Activated T-cell treated with anti-CD3 and anti-CD28 coated beads, Interleukin-2, amount 50 U/mL, for 4 hours (primary cell): ENCODE measurements around the gene NRXN3. TPM values are rescaled to one million over a fixed set of nuclear protein-coding genes. Genes with fewer than 3 reads are reported as not detected.

Experiments used
- ATAC-seq, 2 donors: fragments of 200-7000 bp; cut with Tn5 transposase; one replicate each; pipeline ENCODE4 v1.10.0; 2021
- DNase-seq: peaks from one replicate; pipeline ENCODE4 v3.0.0-alpha.2; 2020
- H3K27me3 Mint-ChIP-seq: one replicate; pipeline ENCODE4 v1.8.0; 2021; ENCODE audit warnings: low read depth, mixed read lengths
- H3K36me3 Mint-ChIP-seq: one replicate; pipeline ENCODE4 v1.8.0; 2022; ENCODE audit warnings: mixed read lengths; ENCODE audit not compliant: insufficient read depth
- H3K4me1 Mint-ChIP-seq: one replicate; pipeline ENCODE4 v1.8.0; 2021; ENCODE audit warnings: low read depth, mixed read lengths
- H3K4me3 Mint-ChIP-seq: one replicate; pipeline ENCODE4 v1.8.0; 2021; ENCODE audit warnings: mild to moderate bottlenecking, moderate library complexity, mixed read lengths
- H3K9me3 Mint-ChIP-seq: one replicate; pipeline ENCODE4 v1.8.0; 2021; ENCODE audit warnings: mixed read lengths
- total RNA-seq, 3 donors: library from RNA; stranded (reverse); gene quantifications; one replicate each; pipeline ENCODE4 v1.2.1, GENCODE V29; 2021

The NRXN3 gene
- total RNA-seq, 3 donors from 2014 or later = not detected

GRCh38 chr14:79576424-79576823, 1406.3 kb downstream of the NRXN3 start:
- Mint-ChIP-seq H3K4me1 (no peaks in the 10 kb centered on the region), H3K9me3 (peaks cover 3% of the 10 kb centered on the region), H3K27me3 (no peaks in the 10 kb centered on the region), H3K36me3 (no peaks in the 10 kb centered on the region), H3K4me3 (no peak overlapping the region)
- ATAC-seq = no peak
- DNase-seq = no peak

- Mint-ChIP-seq H3K36me3 (no peaks in the 10 kb centered on the region), H3K4me1 (no peaks in the 10 kb centered on the region), H3K9me3 (peaks cover 3% of the 10 kb centered on the region), H3K27me3 (no peaks in the 10 kb centered on the region), H3K4me3 (no peak overlapping the region)
- ATAC-seq = no peak
- DNase-seq = no peak
Measured at GRCh38 chr14:79578470-79578869, 1408.3 kb downstream of the NRXN3 start.

- no peaks in the 10 kb centered on the region for H3K36me3 Mint-ChIP-seq
- H3K9me3 Mint-ChIP-seq = peaks cover 3% of the 10 kb centered on the region
- ATAC-seq = no peak
- H3K4me3 Mint-ChIP-seq = no peak overlapping the region
- DNase-seq = no peak
- H3K4me1 Mint-ChIP-seq = no peaks in the 10 kb centered on the region
- H3K27me3 Mint-ChIP-seq = no peaks in the 10 kb centered on the region
Measured at GRCh38 chr14:79580414-79580813, 1410.2 kb downstream of the NRXN3 start.

GRCh38 chr14:79580906-79581305, 1410.7 kb downstream of the NRXN3 start:
- H3K9me3 Mint-ChIP-seq = peaks cover 3% of the 10 kb centered on the region
- no peak for DNase-seq
- no peaks in the 10 kb centered on the region for H3K36me3 Mint-ChIP-seq
- no peak for ATAC-seq
- H3K27me3 Mint-ChIP-seq = no peaks in the 10 kb centered on the region
- H3K4me1 Mint-ChIP-seq = no peaks in the 10 kb centered on the region
- H3K4me3 Mint-ChIP-seq = no peak overlapping the region

GRCh38 chr14:79581912-79582576, 1411.9 kb downstream of the NRXN3 start:
- no peaks in the 10 kb centered on the region for H3K4me1 Mint-ChIP-seq
- ATAC-seq (no peak), DNase-seq (no peak)
- peaks cover 3% of the 10 kb centered on the region for H3K9me3 Mint-ChIP-seq
- no peaks in the 10 kb centered on the region for H3K36me3 Mint-ChIP-seq
- H3K27me3 Mint-ChIP-seq = no peaks in the 10 kb centered on the region
- no peak overlapping the region for H3K4me3 Mint-ChIP-seq

- no peak for DNase-seq
- ATAC-seq = no peak
- Mint-ChIP-seq H3K27me3 (no peaks in the 10 kb centered on the region), H3K4me3 (no peak overlapping the region), H3K9me3 (peaks cover 3% of the 10 kb centered on the region), H3K36me3 (no peaks in the 10 kb centered on the region), H3K4me1 (no peaks in the 10 kb centered on the region)
Measured at GRCh38 chr14:79583738-79584408, 1413.7 kb downstream of the NRXN3 start.

GRCh38 chr14:79584679-79585078, 1414.5 kb downstream of the NRXN3 start:
- ATAC-seq = no peak
- Mint-ChIP-seq H3K9me3 (peaks cover 3% of the 10 kb centered on the region), H3K27me3 (no peaks in the 10 kb centered on the region), H3K4me1 (no peaks in the 10 kb centered on the region), H3K36me3 (no peaks in the 10 kb centered on the region), H3K4me3 (no peak overlapping the region)
- no peak for DNase-seq

GRCh38 chr14:79585845-79586244, 1415.7 kb downstream of the NRXN3 start:
- no peak overlapping the region for H3K4me3 Mint-ChIP-seq
- H3K27me3 Mint-ChIP-seq = no peaks in the 10 kb centered on the region
- ATAC-seq (no peak), DNase-seq (no peak)
- H3K4me1 Mint-ChIP-seq = no peaks in the 10 kb centered on the region
- H3K36me3 Mint-ChIP-seq = no peaks in the 10 kb centered on the region
- peaks cover 7% of the 10 kb centered on the region for H3K9me3 Mint-ChIP-seq

- no peaks in the 10 kb centered on the region for H3K36me3 Mint-ChIP-seq
- DNase-seq (no peak), ATAC-seq (no peak)
- H3K27me3 Mint-ChIP-seq = no peaks in the 10 kb centered on the region
- H3K4me1 Mint-ChIP-seq = no peaks in the 10 kb centered on the region
- H3K9me3 Mint-ChIP-seq = peaks cover 4% of the 10 kb centered on the region
- no peak overlapping the region for H3K4me3 Mint-ChIP-seq
Measured at GRCh38 chr14:79586416-79586815, 1416.2 kb downstream of the NRXN3 start.

GRCh38 chr14:79586989-79587598, 1416.9 kb downstream of the NRXN3 start:
- Mint-ChIP-seq H3K4me1 (no peaks in the 10 kb centered on the region), H3K4me3 (no peak overlapping the region), H3K36me3 (no peaks in the 10 kb centered on the region), H3K27me3 (no peaks in the 10 kb centered on the region), H3K9me3 (peaks cover 9% of the 10 kb centered on the region)
- no peak for DNase-seq
- no peak for ATAC-seq

GRCh38 chr14:79587875-79588274, 1417.7 kb downstream of the NRXN3 start:
- no peaks in the 10 kb centered on the region for H3K4me1 Mint-ChIP-seq
- DNase-seq (no peak), ATAC-seq (peak in 1 of 2 donors; percentile 43)
- H3K27me3 Mint-ChIP-seq = no peaks in the 10 kb centered on the region
- no peak overlapping the region for H3K4me3 Mint-ChIP-seq
- no peaks in the 10 kb centered on the region for H3K36me3 Mint-ChIP-seq
- H3K9me3 Mint-ChIP-seq = peaks cover 9% of the 10 kb centered on the region

- Mint-ChIP-seq H3K4me3 (no peak overlapping the region), H3K36me3 (no peaks in the 10 kb centered on the region), H3K4me1 (no peaks in the 10 kb centered on the region), H3K27me3 (no peaks in the 10 kb centered on the region), H3K9me3 (peaks cover 9% of the 10 kb centered on the region)
- no peak for DNase-seq
- peak in 1 of 2 donors; percentile 14 for ATAC-seq
Measured at GRCh38 chr14:79588398-79588797, 1418.2 kb downstream of the NRXN3 start.

- H3K4me1 Mint-ChIP-seq = no peaks in the 10 kb centered on the region
- no peaks in the 10 kb centered on the region for H3K27me3 Mint-ChIP-seq
- ATAC-seq (no peak), DNase-seq (no peak)
- H3K9me3 Mint-ChIP-seq = peaks cover 5% of the 10 kb centered on the region
- no peaks in the 10 kb centered on the region for H3K36me3 Mint-ChIP-seq
- no peak overlapping the region for H3K4me3 Mint-ChIP-seq
Measured at GRCh38 chr14:79596551-79596950, 1426.4 kb downstream of the NRXN3 start.

GRCh38 chr14:79597566-79597965, 1427.4 kb downstream of the NRXN3 start:
- Mint-ChIP-seq H3K4me3 (no peak overlapping the region), H3K9me3 (no peaks in the 10 kb centered on the region), H3K4me1 (no peaks in the 10 kb centered on the region), H3K36me3 (no peaks in the 10 kb centered on the region), H3K27me3 (no peaks in the 10 kb centered on the region)
- DNase-seq (no peak), ATAC-seq (no peak)

- Mint-ChIP-seq H3K36me3 (no peaks in the 10 kb centered on the region), H3K27me3 (no peaks in the 10 kb centered on the region), H3K4me3 (no peak overlapping the region), H3K9me3 (no peaks in the 10 kb centered on the region), H3K4me1 (no peaks in the 10 kb centered on the region)
- ATAC-seq (no peak), DNase-seq (no peak)
Measured at GRCh38 chr14:79598339-79598738, 1428.2 kb downstream of the NRXN3 start.
